GM21390 (cell line): Measurements from ENCODE around the gene VHLL.
"Not testable (repeated sequence)": the region's sequence is repeated elsewhere in the genome, so short reads cannot be mapped to it uniquely, and the experiment has no call there.

Experiments
- ATAC-seq: cut with Tn5 transposase; IDR thresholded peaks from one replicate; pipeline ENCODE4 v1.9.1; 2021; ENCODE audit not compliant: unreplicated experiment

VHLL gene

GRCh38 chr1:156298852-156299357 lies at the start of gene VHLL:
VHLL (minus strand) TSS chr1:156299307; CDS start chr1:156299189, 118 bp downstream.
- no peak for ATAC-seq

DNA sequence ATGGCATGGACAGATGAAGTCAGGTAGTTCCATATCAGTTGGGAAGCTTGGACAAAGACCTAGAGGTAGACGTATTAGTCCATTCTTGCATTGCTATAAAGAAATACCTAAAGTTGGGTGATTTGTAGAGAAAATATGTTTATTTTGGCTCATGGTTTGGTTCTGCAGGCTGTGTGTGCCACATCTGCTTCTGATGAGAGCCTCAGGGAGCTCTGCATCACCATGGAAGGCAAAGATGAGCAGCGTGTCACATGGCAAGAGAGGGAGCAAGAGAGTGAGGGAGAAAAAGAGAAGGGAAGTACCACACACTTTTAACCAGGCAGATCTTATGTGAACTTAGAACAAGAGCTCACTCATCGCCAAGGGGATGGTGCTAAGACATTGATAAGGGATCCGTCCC lies 48.2 kb upstream of the VHLL start:
- ATAC-seq = no peak

GRCh38 chr1:156346636-156347035 lies 47.5 kb upstream of the VHLL start:
- ATAC-seq = no peak

- not testable (repeated sequence) for ATAC-seq
These were observed 46.9 kb upstream of the VHLL start for GRCh38 chr1:156346035-156346434.

- ATAC-seq = no peak
These were observed 45.3 kb upstream of the VHLL start for GRCh38 chr1:156344409-156344808.

DNA sequence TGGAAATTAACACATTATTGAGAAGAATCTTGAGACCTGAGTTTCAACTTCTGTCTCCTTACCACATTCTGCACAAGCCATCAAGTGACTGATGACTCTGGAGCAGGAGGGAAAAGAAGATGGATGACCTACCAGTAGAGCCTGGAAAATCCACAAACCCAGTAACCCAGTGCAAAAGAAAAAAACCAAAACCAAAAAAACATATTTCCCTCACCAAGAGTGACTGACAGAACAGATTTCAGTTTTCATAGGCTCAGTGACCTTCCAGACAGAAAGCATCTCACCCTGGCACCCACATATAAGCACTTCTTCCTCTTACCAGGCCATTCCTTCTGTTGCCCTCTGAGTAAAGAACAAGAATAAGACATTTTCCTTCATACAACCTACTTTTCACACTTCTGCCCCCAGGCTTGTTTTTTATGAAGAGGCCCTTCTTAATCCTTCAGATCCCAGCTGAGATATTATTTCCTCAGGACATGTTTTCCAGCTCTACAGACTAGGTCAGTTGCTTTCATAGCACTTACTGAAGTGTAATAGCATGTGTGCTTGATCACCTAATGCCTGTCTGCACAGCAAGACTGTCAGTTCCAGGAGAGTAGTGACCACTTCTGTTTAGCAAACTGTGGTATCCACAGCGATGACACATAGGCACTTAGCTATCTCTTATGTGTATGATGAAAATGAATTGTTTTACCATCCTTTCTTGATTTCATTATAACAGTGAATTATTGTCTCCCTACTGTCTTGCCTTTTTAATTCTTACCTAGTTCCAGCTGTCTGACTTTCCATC lies 43.3 kb upstream of the VHLL start:
- ATAC-seq = no peak

DNA sequence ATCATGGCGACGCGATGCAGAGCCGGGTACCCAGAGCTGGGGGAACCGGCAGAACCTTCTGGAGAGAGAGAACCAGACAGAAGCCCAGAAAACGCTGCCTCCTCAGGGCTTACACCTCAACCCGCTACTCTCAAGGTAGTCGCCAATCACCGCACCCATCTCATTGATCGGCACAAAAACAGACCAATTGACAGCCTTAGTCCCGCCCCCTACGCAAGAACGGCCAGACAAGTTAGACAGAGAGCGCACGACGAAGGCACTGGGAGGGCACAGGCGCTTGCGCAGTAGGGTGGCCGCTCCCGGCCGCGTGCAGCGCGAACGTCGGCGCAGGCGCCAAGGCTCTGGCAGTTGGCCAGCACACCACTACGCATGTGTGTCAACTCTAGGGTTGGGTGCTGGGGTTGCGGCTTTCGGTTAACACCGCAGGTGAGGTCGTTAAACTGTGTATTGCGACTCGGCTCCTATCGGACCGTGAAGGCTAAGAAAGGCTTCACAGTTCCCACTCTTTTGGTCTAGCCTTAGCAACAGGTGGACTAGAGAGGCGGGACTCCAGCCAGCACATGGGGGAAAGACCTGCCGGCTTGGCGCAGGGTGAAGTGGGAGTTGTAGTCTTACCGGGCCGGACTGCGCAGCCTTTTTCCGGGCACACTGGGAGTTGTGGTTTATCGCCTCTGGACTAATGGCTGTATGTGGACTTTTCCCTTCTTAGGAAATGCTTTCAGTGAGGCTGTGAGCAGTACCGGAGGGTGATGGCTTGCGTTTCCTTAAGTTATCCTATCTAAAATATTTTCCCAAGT lies 39.3 kb upstream of the VHLL start, which contains the start of the genes CCT3 and TSACC:
Gene CCT3 (minus strand): TSS at position 113 of the 797 bp plus-strand sequence. CDS start 108 bp downstream, at position 5.
Gene TSACC (plus strand): TSS at position 347 of the 797 bp plus-strand sequence. CDS start 1,232 bp downstream, outside the sequence.
- ATAC-seq = peak; percentile 91

DNA sequence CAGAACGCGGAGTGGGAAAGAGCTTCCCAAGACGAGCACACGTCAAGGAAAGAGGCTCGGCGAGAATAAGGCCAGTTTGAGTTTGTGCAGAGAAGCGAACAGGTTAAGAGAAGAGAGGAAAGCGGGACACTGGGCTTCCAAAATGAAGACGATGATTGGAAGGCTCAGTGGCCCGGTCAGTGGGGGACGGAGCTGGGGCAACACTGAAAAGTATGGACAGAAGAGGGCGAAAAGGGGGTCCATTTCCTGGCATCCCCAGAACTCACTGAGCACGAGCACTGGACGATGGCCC lies 38.7 kb upstream of the VHLL start:
- ATAC-seq = peak; percentile 2

DNA sequence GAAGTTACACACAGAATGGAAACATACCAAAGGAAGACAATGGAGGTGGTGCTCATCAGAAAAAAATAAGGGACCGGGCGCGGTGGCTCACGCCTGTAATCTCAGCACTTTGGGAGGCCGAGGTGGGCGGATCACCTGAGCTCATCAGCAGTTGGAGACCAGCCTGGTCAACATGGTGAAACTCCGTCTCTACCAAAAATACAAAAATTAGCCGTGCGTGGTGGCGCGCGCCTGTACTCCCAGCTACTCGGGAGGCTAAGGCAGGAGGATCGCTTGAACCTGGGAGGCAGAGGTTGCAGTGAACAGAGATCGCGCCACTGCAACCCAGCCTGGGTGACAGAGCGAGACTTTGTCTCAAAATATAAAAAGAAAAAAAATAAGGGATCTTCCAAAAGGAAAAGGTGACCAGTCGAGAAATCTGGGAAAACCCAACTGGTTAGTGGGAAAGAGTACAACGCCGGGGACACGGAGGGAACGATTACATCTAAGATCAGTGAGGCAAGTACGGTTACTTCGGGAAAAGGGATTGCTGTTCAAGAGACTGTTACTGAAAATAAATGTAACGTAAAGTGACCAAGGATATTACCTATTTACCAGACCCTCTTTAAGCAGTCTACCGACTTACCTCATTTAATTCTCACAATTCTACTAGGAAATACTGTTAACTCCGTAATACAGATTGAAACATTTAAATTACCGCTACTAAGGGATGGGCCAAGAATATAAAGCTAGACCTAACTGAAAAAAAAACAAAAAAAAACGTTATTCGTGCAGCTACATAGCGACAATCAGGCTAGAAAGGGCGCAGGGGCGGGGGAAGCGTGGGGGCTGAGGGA lies 38.2 kb upstream of the VHLL start:
- ATAC-seq = no peak

DNA sequence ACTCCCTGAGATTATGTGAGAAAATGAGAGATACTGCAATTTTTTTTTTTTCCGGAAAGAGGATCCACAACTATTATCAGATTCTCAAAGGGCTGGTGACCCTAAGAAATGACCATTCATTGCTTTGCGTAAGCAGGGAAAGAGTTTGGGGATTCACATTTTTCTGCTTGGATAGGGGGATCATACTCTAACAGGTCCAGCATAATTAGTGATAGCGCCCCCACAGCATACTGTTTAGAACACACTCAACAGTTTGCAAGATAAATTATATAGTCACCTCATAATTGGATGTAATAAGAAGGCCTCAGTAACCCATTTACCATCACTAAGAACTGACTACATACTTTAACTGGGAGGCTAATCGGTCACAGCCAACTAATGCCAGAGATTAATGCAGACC lies 37.1 kb upstream of the VHLL start:
- ATAC-seq = no peak

GRCh38 chr1:156323179-156323578 lies 24.1 kb upstream of the VHLL start:
- ATAC-seq = not testable (repeated sequence)

GRCh38 chr1:156320560-156320959 lies 21.5 kb upstream of the VHLL start:
- ATAC-seq = no peak

- no peak for ATAC-seq
These were observed 20.6 kb upstream of the VHLL start for GRCh38 chr1:156319664-156320063.

GRCh38 chr1:156316909-156317308 lies 17.8 kb upstream of the VHLL start:
- ATAC-seq = no peak

- no peak for ATAC-seq
These were observed 11.9 kb upstream of the VHLL start for GRCh38 chr1:156310962-156311361.

- no peak for ATAC-seq
These were observed 9.0 kb upstream of the VHLL start for GRCh38 chr1:156308078-156308477.

DNA sequence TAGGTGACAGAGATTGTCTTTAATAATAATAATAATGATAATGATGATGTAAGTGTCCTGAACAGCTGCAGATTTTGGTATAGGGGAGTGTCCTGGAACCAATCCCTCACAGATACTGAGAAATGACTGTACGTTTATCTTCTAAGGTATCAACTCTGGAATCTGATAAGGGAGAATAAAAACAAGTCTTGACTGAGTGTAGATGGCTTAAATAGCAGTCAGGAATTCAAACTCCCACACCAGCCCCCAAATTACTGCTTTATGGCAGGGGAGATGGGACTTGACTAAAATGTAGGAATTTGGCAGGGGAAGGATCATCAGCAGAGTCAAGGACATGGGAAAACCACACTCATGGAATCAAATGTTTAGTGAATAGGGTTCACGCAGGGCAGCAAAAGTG lies 6.1 kb upstream of the VHLL start:
- ATAC-seq = no peak

DNA sequence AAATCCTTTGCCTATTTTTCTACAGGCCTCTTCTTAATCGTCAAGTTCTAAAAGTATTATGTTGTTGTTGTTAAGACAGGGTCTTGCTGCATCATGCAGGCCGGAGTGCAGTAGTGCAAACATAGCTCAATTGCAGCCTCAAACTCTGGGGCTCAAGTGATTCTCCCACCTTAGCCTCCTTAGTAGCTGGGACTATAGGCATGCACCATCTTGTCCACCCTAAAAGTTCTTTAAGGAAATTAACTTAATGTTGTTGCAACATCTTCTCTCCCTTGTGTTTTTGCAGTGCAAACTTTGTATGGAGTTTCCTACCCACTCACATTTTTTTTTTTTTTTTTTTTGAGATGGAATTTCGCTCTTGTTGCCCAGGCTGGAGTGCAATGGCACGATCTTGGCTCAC lies 4.1 kb upstream of the VHLL start:
- no peak for ATAC-seq

GRCh38 chr1:156295391-156295947 lies 3.6 kb downstream of the VHLL start, which contains the start of gene GLMP:
GLMP (minus strand) TSS chr1:156295679; CDS start chr1:156295645, 34 bp downstream.
- no peak for ATAC-seq

- no peak for ATAC-seq
These were observed 5.2 kb downstream of the VHLL start for GRCh38 chr1:156293895-156294294.

DNA sequence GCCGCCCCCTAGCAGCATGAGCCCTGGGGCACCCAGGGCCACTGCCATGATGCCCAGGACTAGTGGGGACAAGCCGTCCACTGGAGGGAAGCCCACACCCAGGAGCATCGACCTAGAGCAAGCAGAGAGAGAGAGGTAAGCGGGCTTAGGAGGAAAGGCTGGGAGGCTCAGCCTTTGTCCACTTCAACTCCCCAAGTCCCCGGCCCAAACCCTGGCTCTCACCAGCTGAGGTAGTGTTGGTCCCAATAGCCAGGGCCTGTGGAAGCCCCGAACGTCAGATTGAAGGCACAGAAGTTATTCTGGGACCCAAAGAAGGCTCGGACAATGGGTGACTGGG lies 6.0 kb downstream of the VHLL start:
- ATAC-seq = no peak
